Caki2 (cell line): Measurements from ENCODE around the gene BTLA. TPM values are rescaled to one million over a fixed set of nuclear protein-coding genes. Genes with fewer than 3 reads are reported as not detected.
"Not testable (repeated sequence)": the region's sequence is repeated elsewhere in the genome, so short reads cannot be mapped to it uniquely, and the experiment has no call there.

Experiments used
- DNase-seq: peaks from one replicate; pipeline ENCODE4 v3.0.0-alpha.2; 2015; ENCODE audit warnings: low read depth
- in situ Hi-C: cut with HindIII; loops from 2 replicates; pipeline ENCODE4 v1.10.0; 2016; ENCODE audit warnings: low sequenced_read_pairs, low pct_unique_long_range_greater_than_20kb, mixed read lengths
- total RNA-seq: library from RNA; depleted of rRNA; stranded (reverse); fragments of >200 nt; shearing (Covaris generic); gene quantifications from 2 replicates; pipeline ENCODE4 v1.2.3, GENCODE V29; 2014; ENCODE audit warnings: low replicate concordance

BTLA gene
- total RNA-seq, 1 experiment from 2014 or later = not detected

GRCh38 chr3:112496366-112497067, 2.8 kb downstream of the BTLA start:
- DNase-seq = no peak
- in situ Hi-C loops = no loop called here

GRCh38 chr3:112494448-112494767, 4.9 kb downstream of the BTLA start:
- in situ Hi-C loops, DNase-seq: not testable (repeated sequence)

GRCh38 chr3:112492124-112492523, 7.1 kb downstream of the BTLA start:
- in situ Hi-C loops = no loop called here

GRCh38 chr3:112491373-112491772, 7.9 kb downstream of the BTLA start:
- DNase-seq = no peak
- in situ Hi-C loops = no loop called here

More at GRCh38 chr3:112492124-112492523, 7.1 kb downstream of the BTLA start:
- DNase-seq = no peak

GRCh38 chr3:112489674-112490479, 9.4 kb downstream of the BTLA start:
- in situ Hi-C loops = no loop called here
- DNase-seq = no peak

- no peak for DNase-seq
- in situ Hi-C loops = no loop called here
Observed at GRCh38 chr3:112486811-112487505, 12.3 kb downstream of the BTLA start.

- DNase-seq = no peak
- in situ Hi-C loops = no loop called here
Observed at GRCh38 chr3:112484352-112484751, 14.9 kb downstream of the BTLA start.

- in situ Hi-C loops = no loop called here
- no peak for DNase-seq
Observed at GRCh38 chr3:112482675-112483074, 16.6 kb downstream of the BTLA start.

- in situ Hi-C loops = no loop called here
Observed at GRCh38 chr3:112481302-112481721, 18.0 kb downstream of the BTLA start.

GRCh38 chr3:112477891-112478290, 21.4 kb downstream of the BTLA start:
- in situ Hi-C loops = no loop called here

More at GRCh38 chr3:112481302-112481721, 18.0 kb downstream of the BTLA start:
- DNase-seq = no peak

GRCh38 chr3:112476346-112476745, 22.9 kb downstream of the BTLA start:
- in situ Hi-C loops = no loop called here
- no peak for DNase-seq

More at GRCh38 chr3:112477891-112478290, 21.4 kb downstream of the BTLA start:
- no peak for DNase-seq

- in situ Hi-C loops = no loop called here
- no peak for DNase-seq
Observed at GRCh38 chr3:112474796-112475195, 24.5 kb downstream of the BTLA start.

GRCh38 chr3:112472691-112473090, 26.6 kb downstream of the BTLA start:
- in situ Hi-C loops = no loop called here
- DNase-seq = no peak

- in situ Hi-C loops = no loop called here
- DNase-seq = no peak
Observed at GRCh38 chr3:112471596-112472325, 27.5 kb downstream of the BTLA start.

GRCh38 chr3:112470788-112471187, 28.5 kb downstream of the BTLA start:
- DNase-seq = no peak
- in situ Hi-C loops = no loop called here

- DNase-seq = no peak
- in situ Hi-C loops = no loop called here
Observed at GRCh38 chr3:112469671-112470070, 29.6 kb downstream of the BTLA start.

- in situ Hi-C loops = no loop called here
- no peak for DNase-seq
Observed at GRCh38 chr3:112467539-112467938, 31.7 kb downstream of the BTLA start.

GRCh38 chr3:112466020-112466419, 33.3 kb downstream of the BTLA start:
- DNase-seq = no peak
- in situ Hi-C loops = no loop called here
